Fibroblast of skin of left quadriceps (primary cell): ENCODE results near the gene CD300LD.
A peak's percentile ranks its signal among the peaks of the same experiment; 100 is the strongest.
"Not testable (repeated sequence)": the region's sequence is repeated elsewhere in the genome, so short reads cannot be mapped to it uniquely, and the experiment has no call there.

ENCODE experiments used
- DNase-seq, 2 experiments: peaks; one replicate each; pipeline ENCODE4 v3.0.0-alpha.2; 2013; ENCODE audit warnings: low read depth in 2 of 2

Gene CD300LD

DNA sequence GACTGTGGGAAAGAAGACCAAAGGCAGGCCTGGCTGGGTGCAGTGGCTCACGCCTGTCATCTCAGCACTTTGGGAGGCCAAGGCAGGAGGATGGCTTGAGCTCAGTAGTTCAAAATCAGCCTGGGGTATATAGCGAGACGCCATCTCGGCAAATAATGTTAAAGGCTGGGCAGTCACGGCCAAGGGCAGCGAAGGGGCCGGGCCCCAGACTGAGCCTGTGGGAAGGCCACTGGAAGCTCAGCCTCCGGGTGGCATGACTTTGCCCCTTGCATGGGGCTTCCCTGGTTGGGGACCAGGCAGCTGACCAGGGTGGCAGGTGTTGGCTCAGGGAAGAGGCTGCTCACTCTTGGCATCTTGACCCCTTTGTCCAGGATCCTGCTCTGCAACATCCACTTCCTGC, 14.0 kb upstream of the CD300LD start:
- no peak for DNase-seq

GRCh38 chr17:74605361-74605760, 13.3 kb upstream of the CD300LD start:
- DNase-seq = peak; percentile 6 to 9

- DNase-seq = no peak
Measured at GRCh38 chr17:74604761-74605160, 12.7 kb upstream of the CD300LD start.

DNA sequence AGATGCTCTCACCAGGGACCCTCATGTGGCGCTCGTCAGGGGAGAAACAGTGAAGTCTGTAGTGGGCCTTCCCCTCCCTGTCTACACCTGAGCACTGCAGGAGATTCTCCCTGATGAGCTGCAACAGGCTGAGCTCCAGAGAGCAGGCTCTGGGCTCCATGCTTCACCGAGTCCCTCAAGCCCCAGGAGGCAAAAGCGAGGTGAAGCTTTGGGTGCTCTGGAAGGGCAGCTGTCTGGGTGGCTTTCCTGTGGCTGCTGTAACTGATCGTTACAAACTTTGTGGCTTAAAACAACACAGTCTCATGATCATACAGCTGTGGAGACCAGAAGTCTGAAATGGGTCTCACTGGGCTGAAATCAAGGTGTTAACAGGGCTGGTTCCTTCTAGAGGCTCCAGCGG, 12.1 kb upstream of the CD300LD start:
- no peak for DNase-seq

DNA sequence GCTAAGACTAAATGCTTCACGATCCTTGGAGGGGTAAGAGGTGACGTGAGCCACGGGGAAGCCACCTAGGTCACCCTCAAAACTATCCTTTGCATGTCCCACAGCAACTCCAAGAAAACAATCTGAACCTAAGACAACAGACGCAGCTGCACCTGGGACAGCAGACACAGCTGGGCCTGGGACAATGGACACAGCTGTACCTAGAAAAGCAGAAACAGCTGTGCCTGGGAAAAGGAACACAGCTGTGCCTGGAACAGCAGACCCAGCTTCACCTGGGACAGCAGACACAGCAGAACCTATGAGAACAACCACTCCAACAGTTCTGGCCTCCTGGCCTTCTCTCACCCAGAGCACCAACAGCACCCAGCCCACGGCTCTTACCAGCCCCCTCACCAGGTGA, 11.7 kb upstream of the CD300LD start:
- DNase-seq = no peak

- DNase-seq = no peak
Measured at GRCh38 chr17:74603037-74603635, 11.1 kb upstream of the CD300LD start.

GRCh38 chr17:74601944-74602572, 10.0 kb upstream of the CD300LD start:
- DNase-seq = peak in 1 of 2 experiments; percentile 1

- no peak for DNase-seq
Measured at GRCh38 chr17:74599448-74599939, 7.4 kb upstream of the CD300LD start.

GRCh38 chr17:74599023-74599399, 6.9 kb upstream of the CD300LD start:
- DNase-seq = no peak

DNA sequence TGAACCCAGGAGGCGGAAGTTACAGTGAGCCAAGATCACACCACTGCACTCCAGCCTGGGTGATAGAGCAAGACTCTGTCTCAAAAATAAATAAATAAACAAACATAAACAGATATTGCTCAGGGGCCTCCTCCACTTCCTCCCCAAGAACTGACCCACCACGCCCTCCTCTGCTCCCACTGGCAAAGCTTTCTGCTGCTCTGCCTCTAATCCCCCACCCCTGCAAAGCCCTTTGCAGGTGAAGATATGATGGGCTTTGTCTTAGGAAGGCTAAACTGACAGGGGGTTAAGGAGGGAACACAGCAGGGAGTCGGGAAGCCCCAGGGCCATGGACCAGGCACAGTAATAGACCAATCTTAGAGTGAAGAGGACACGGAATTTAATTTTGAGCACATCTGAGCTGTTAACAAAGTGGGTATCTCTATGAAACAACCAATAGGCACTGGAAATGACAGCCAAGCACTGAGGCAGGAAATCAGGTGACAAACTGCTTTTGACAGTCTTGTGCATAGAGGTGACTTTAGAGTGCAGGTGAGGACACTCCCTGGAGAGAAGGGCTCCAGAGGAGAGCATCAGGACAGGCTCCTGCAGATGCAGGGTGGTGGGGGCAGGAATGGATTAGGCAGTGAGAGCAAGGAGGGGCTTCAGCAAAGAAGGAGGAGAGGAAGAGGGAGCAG, 6.4 kb upstream of the CD300LD start:
- no peak for DNase-seq

DNA sequence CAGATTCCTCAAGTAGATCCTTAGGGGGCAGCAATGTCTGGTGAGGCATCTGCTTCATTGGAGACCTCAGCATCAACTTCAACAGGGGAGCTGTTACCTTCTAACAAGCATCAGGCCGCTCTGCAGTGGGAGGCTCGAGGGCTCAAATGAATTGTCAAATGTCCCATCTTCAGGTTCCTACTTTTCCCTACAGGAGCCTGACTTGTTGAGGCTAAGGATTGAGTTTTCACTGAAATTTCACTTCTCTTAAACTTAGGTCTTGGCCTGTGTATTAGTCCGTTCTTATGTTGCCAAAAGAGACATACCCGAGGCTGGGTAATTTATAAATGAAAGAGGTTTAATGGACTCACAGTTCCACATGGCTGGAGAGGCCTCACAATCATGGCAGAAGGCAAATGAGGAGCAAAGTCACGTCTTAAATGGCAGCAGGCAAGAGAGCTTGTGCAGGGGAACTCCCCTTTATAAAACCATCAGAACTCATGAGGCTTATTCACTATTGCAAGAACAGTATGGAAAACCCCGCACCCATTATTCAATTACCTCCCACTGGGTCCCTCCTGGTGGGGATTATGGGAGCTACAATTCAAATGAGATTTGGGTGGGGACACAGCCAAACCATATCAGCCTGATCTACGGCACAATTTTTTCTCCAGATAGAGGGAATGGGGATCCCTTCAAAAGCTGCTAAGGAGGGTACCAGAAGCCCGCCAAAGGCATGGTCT, 5.1 kb upstream of the CD300LD start:
- DNase-seq = no peak

- DNase-seq = no peak
Measured at GRCh38 chr17:74595037-74595750, 3.1 kb upstream of the CD300LD start.

GRCh38 chr17:74591503-74591902, 580 bp downstream of the CD300LD start:
- DNase-seq = no peak

DNA sequence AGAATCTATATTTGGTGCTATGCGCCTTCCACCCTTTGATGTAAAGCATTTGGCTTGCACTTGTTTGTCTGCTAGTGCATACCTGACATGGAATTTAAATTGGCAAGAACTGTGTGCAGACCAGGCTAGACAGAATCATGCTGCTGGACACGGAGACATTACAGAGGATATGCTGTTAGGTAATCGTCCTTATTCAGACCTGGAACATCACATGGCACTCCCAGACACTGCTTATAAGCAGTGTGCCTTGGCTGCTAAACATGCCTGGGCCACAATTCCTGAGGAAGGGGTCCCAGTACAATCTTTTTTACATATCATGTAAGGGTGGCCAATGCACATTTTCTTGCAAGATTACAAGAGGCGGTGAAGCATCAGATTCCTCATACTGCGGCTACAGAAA, 6.4 kb downstream of the CD300LD start:
- DNase-seq = no peak

- DNase-seq = no peak
Measured at GRCh38 chr17:74584292-74585060, 7.6 kb downstream of the CD300LD start.

DNA sequence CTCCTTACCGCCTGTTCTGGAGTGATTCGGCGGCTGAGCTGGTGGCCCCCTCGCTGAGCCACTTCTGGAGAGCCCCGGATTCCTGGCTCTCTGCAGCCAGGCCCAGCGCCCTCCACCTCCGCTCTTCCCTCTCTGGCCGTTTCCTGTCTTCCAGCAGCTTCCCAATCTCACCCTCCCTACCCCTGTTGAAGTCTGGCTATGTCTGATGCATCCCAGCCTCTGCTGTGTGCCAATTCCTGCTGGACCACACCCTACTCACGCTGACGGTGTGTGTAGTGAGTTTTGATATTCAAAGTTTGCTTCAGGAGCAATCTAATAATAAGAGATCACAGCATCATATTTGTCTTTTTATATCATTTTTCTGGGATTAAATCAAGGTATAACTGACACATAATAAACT, 9.4 kb downstream of the CD300LD start:
- DNase-seq = no peak

DNA sequence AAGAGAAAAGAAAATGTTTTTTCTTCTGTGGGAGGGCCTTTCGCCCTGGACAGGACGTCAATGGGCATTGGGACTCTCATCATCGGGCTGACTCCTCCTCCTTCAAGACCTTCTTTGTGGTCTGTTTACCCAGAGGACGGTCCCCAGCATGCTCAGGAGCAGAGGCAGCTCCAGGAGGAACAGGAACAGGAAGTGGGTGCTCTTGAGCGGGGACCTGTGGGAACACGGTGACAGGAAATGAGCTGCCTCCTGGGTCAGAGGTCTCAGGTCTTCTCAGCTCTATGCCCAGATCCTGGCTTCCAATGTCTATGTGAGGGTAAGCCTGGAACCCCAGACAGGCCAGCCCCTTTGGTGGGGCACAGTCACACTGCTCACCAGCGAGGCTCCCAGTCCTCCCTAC, 12.2 kb downstream of the CD300LD start:
- no peak for DNase-seq

DNA sequence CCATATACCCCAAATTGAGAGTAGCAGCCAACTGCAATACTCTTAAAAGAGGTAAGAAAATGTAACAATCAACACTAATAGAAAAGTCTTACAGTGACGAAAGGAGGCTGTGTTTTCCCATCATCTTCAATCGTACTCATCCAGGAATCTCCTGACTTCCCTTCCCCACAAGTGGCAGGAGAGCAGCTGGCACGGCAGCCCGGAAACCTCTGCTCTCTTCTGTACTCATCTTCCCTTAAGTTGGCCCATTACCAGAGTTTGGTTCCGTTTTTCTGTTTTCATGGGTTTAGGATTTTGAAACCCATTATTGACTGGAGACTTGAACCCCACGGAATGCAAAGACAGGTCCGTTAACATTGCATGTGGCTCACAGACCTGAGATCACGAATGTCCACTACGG, 13.1 kb downstream of the CD300LD start:
- DNase-seq = no peak

DNA sequence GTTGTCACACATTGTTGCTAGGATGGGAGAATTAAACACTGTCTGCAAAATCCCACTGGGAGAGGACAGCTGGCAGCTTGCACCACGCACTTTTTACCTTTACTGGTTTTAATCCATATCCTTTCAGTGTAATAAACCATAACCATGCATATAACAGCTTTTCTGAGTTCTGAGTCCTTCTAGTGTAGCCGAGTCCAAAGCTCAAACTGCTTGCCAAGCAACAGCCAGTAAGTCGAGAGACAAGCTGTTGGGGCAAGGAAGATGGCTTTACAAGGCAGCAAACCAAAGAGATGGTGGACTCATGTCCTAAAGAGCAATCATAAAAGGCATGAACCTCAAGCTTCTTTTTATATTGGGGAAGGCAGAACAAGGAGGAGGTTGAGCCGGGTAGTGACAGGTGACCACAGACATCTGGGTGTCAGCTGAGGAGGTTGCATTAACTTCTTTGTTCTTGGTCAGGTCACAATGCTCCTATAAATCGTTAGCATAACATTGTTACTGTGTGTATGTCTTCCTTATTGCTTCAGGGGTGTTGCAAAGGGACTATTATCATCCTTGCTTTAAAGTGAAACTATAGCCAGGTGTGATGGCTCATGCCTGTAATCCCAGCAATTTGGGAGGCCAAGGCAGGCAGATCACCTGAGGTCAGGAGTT, 17.5 kb downstream of the CD300LD start:
- DNase-seq = no peak

DNA sequence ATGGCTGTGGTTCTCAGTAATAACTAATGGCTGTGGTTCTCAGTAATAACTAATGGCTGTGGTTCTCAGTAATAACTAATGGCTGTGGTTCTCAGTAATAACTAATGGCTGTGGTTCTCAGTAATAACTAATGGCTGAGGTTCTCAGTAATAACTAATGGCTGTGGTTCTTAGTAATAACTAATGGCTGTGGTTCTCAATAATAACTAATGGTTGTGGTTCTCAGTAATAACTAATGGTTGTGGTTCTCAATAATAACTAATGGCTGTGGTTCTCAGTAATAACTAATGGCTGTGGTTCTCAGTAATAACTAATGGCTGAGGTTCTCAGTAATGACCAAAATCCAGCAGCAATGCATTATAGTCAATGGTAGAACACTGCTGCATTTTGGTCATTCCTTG, 18.4 kb downstream of the CD300LD start:
- DNase-seq = not testable (repeated sequence)

GRCh38 chr17:74573169-74573568, 18.9 kb downstream of the CD300LD start:
- DNase-seq = no peak
